Right atrium auricular region (tissue), 2 donors: ENCODE measurements around the gene RPL38. TPM values are rescaled to one million over a fixed set of nuclear protein-coding genes. Genes with fewer than 3 reads are reported as not detected.

Source experiments
- DNase-seq: peaks from one replicate; pipeline ENCODE4 v3.0.0-alpha.2; 2019; ENCODE audit warnings: low spot score
- H3K27ac ChIP-seq, 2 donors: fragments of 200-600 bp; sonication (generic); 1 replicate in 1 of 2; 2 replicates in 1 of 2; pipeline ENCODE4 v1.5.1; 2016 to 2019
- H3K27me3 ChIP-seq, 2 donors: fragments of 200-600 bp; sonication (generic); one replicate each; pipeline versions ENCODE4 v1.5.1 to v1.6.0; 2017 to 2019
- H3K36me3 ChIP-seq: fragments of 200-600 bp; sonication (generic); one replicate; pipeline ENCODE4 v1.5.1; 2016
- H3K4me1 ChIP-seq, 2 donors: fragments of 200-600 bp; sonication (generic); one replicate each; pipeline versions ENCODE4 v1.5.1 to v1.6.0; 2017 to 2019
- H3K4me3 ChIP-seq, 2 donors: fragments of 200-600 bp; sonication (generic); 1 replicate in 1 of 2; 2 replicates in 1 of 2; pipeline ENCODE4 v1.5.1; 2017 to 2019; ENCODE audit warnings: mild to moderate bottlenecking in 1 of 2, moderate library complexity in 1 of 2
- H3K9me3 ChIP-seq, 2 donors: fragments of 200-600 bp; sonication (generic); one replicate each; pipeline ENCODE4 v1.5.1; 2019
- total RNA-seq, 2 donors: library from RNA; depleted of rRNA; stranded (reverse); fragments of >200 nt; gene quantifications; one replicate each; pipeline ENCODE4 v1.1.0, GENCODE V29; 2016
- TF ChIP-seq, protein P1 (sequence below), 2 donors: fragments of 200-600 bp; sonication (generic); IDR thresholded peaks; one replicate each; pipeline ENCODE4 v1.5.1; 2019; ENCODE audit warnings: antibody characterized with exemption in 2 of 2

Gene RPL38
- total RNA-seq, 2 donors from 2014 or later: 212 to 310 TPM

DNA sequence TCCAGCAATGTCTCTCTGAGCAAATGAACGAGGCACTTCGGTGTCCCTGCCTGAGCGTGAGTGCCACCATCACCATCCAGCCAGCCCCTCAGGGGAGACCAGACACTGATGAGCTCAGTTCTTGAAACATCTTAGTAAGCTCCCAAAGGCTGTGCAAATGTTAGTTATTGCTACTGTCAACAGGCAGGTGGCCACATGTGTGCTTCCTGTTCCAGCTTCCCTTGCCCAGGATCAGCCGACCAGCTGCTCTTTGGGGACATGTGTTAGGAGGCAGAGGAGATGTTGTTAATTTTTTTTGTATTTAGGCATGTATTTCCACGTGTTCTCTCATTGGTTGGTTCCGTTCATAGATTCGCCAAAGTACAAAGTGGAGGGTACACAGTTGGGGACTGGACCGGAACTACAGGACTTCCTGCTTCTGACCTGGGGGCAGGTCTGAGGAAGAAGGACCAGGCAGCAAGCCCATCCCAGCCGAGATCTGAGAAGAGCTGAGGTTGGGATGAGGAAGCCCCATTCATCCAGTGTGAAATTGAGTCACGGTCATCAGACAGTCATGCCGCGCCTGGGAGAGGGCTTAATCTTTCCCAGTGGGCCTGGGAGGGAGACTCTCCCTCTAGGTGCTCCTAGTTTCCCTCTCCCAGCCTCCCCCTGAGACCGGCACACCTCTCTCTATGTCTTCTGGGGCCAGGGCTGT is 13.7 kb downstream of the RPL38 start:
- H3K36me3 ChIP-seq: peaks cover 3% of the 10 kb centered on the region
- TF ChIP-seq, protein P1, sequence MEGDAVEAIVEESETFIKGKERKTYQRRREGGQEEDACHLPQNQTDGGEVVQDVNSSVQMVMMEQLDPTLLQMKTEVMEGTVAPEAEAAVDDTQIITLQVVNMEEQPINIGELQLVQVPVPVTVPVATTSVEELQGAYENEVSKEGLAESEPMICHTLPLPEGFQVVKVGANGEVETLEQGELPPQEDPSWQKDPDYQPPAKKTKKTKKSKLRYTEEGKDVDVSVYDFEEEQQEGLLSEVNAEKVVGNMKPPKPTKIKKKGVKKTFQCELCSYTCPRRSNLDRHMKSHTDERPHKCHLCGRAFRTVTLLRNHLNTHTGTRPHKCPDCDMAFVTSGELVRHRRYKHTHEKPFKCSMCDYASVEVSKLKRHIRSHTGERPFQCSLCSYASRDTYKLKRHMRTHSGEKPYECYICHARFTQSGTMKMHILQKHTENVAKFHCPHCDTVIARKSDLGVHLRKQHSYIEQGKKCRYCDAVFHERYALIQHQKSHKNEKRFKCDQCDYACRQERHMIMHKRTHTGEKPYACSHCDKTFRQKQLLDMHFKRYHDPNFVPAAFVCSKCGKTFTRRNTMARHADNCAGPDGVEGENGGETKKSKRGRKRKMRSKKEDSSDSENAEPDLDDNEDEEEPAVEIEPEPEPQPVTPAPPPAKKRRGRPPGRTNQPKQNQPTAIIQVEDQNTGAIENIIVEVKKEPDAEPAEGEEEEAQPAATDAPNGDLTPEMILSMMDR (IDR thresholded peaks at IDR 0.05): no peak
- H3K27me3 ChIP-seq: no peaks in the 10 kb centered on the region
- no peak overlapping the region for H3K4me3 ChIP-seq
- peaks cover 0 to 50% of the 10 kb centered on the region in 2 donors for H3K4me1 ChIP-seq
- H3K9me3 ChIP-seq: no peaks in the 10 kb centered on the region
- DNase-seq: no peak
- peak overlapping the region in 1 of 2 donors; percentile 85 for H3K27ac ChIP-seq

DNA sequence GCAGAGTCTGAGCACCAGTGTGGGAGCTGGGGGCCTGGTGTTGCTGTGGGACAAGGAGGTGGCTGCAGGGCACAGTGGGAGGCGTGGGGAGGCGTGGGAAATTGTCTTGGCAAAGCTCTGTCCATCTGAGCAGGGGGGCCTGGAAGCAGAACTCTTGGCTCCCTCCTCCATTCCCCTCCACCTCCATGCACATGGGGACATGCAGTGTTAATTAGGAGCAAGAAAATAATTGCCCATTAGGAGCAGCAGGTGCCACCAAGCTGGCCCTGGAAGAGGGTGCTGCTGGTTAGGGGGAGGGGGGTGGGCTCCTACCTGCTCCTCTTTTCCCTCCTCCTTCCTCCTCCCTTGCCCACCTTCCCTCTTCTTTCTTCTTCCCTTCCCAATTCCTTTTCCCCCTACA is 14.4 kb downstream of the RPL38 start:
- TF ChIP-seq, protein P1 (IDR thresholded peaks at IDR 0.05): no peak
- no peaks in the 10 kb centered on the region for H3K27me3 ChIP-seq
- peaks cover 0 to 43% of the 10 kb centered on the region in 2 donors for H3K4me1 ChIP-seq
- peaks cover 10% of the 10 kb centered on the region for H3K36me3 ChIP-seq
- no peak for DNase-seq
- no peak overlapping the region for H3K27ac ChIP-seq
- H3K4me3 ChIP-seq: no peak overlapping the region
- no peaks in the 10 kb centered on the region for H3K9me3 ChIP-seq

DNA sequence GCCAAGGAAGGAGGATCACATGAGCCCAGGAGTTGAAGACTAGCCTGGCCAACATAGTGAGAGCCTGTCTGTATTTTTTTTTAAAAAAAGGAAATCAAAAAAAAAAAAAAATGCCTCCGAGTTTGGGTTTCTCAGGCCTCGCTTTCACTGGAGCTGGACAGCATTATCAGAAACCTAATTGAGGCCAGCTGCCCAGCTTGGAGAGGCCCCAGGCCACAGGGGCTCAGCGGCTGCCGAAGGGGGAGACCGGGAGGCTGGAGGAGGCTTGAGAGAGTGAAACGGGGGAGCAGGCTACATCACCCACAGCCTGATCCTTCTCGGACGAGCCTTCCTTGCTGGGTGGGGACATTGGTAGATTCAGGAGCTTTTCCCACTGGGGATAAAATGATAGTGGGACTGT is 15.0 kb downstream of the RPL38 start:
- no peak for DNase-seq
- TF ChIP-seq, protein P1 (IDR thresholded peaks at IDR 0.05): no peak
- Histone ChIP-seq H3K27ac (no peak overlapping the region), H3K27me3 (no peaks in the 10 kb centered on the region), H3K4me1 (peaks cover 0 to 41% of the 10 kb centered on the region in 2 donors), H3K9me3 (no peaks in the 10 kb centered on the region), H3K36me3 (peaks cover 15% of the 10 kb centered on the region), H3K4me3 (no peak overlapping the region)

DNA sequence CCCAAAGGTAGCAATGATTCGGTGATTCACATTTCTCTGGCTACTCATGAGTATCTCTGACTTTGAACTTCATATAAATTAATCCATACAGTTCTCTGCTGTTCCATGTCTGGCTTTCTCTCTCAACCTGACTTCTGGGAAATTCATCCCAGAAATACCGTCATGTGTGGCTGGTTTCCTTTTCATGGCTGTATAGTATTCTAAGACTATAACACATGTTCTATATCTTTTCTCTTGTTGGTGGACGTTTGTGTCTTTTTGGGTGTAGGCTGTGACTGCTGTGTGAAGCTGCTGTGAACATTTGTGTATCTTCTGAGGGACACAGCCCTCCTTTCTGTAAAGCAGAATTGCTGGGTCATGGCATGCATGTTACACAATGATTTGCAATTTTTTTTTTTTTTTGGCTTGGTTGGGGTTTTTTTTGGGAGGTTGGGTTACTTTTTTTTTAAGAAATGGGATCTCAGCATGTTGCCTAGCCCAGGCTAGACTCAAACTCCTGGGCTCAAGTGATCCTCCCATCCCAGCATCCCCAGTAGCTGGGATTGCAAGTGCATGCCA is 16.2 kb downstream of the RPL38 start:
- Histone ChIP-seq H3K9me3 (no peaks in the 10 kb centered on the region), H3K27ac (no peak overlapping the region), H3K27me3 (no peaks in the 10 kb centered on the region), H3K36me3 (peaks cover 28% of the 10 kb centered on the region), H3K4me1 (peaks cover 0 to 29% of the 10 kb centered on the region in 2 donors), H3K4me3 (no peak overlapping the region)
- DNase-seq: no peak
- TF ChIP-seq, protein P1 (IDR thresholded peaks at IDR 0.05): no peak

DNA sequence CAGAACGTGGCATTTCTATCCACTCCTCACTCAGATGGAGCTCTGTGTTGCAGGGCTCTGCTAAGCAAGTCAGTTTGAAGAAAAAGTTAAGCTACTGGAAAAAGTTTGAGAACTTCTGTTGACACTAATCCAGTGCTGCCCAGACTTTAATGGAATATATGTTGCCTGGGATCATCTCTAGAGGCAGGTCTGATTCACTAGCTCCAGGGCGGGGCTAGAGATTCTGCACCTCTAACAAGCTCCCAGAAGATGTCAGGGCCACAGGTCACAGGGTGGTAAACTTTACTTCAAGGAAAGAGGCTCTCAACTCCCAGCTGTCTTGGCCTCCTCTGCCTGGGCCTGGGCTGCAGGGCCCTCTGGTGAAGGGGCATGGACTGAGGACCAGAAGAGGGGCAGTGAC is 16.7 kb downstream of the RPL38 start:
- Histone ChIP-seq H3K4me3 (no peak overlapping the region), H3K27ac (no peak overlapping the region), H3K36me3 (peaks cover 28% of the 10 kb centered on the region), H3K27me3 (no peaks in the 10 kb centered on the region), H3K4me1 (peaks cover 0 to 23% of the 10 kb centered on the region in 2 donors), H3K9me3 (no peaks in the 10 kb centered on the region)
- TF ChIP-seq, protein P1 (IDR thresholded peaks at IDR 0.05): no peak
- no peak for DNase-seq
